H4 (cell line): ENCODE data around the gene BEX3. TPM values are rescaled to one million over a fixed set of nuclear protein-coding genes. Genes with fewer than 3 reads are reported as not detected.
"Not testable (repeated sequence)": the region's sequence is repeated elsewhere in the genome, so short reads cannot be mapped to it uniquely, and the experiment has no call there.

Experiments used
- DNase-seq: peaks from one replicate; pipeline ENCODE4 v3.0.0-alpha.2; 2015; ENCODE audit warnings: low spot score
- total RNA-seq: library from RNA; depleted of rRNA; stranded (reverse); fragments of >200 nt; shearing (Covaris generic); gene quantifications from 2 replicates; pipeline ENCODE4 v1.2.3, GENCODE V29; 2014; rRNA removed

Gene BEX3
- 426 and 477 TPM in 2 replicates for total RNA-seq

DNA sequence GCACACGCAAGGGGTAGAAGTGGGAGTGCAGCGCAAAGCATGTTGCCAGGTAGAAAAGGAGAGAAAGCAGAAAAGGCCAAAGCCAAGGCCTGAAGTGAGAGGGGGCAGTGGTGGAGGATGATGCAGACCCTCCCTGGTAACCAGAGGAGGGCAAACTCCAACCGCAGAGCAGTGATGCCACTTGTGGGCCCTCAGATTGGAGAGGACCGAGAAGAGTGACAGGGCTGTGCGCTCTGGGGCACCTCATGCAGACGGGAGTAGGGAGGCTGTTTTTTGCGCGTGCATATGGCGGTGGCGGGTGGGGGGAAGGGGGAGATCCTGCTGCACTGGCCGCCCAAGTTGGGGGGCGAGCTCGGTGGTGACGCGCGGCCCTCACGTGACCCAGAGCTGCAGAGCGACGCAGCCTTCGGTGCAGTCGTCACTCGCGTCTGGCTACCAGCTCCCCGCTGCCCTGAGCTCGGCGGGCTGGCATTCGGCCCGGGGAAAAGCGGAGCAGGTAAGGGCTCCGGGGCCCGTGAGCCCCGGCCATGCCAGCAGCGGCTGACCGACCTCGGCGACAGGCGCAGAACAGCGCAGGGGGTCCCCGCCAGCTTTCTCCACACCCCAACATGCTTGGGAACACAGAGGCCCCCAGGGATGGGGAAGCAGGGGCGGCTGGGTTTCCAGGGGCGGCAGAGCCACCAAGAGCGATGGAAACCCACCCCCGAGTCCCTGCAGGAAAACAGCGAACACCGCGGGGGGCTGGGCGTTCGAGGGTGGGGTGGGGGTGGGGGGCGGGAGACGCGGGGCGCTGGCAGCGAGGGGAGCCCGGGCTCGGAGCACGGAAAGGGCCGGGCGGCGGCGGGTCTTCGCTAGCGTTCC lies at the start of gene BEX3:
Gene BEX3 (plus strand): TSS at position 421 of the 861 bp plus-strand sequence. CDS start 984 bp downstream, outside the sequence.
- peak; percentile 61 for DNase-seq

- peak; percentile 21 for DNase-seq
These were observed 46.3 kb upstream of the BEX3 start, which contains the start of gene TCEAL7 for GRCh38 chrX:103329991-103330390. TCEAL7 (plus strand) TSS chrX:103330239; CDS start chrX:103331404, 1,165 bp downstream.

DNA sequence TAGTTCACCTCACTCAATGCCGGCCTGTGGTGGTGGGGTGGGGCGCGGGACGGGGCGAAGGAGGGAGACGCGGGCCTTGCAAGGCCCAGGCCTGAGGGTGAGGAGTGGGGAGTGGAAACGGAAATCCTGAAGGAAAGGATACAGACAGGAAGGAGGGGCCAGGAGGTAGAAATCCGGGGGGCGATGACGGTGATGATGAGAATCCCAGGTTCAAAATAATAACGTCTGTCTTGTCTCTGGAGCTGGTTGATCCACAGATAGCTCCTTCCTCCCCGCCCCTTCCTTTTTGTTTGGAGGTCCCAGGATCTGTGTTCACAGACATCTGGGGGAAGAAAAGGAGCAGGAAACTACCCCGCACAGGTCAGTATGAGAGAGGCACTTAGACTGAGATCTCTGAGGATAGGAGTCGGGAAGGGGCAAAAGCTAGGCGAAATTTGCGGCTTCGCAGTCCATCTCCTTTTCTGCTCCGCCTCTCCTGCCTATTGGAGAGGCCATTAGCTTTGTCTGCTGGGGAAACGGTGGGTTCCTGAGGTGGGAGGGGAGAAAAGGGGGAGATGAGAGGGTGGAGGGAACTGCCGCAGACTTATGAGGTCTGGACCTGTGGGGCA lies 45.6 kb upstream of the BEX3 start:
- DNase-seq: no peak

- DNase-seq: no peak
These were observed 37.7 kb upstream of the BEX3 start for GRCh38 chrX:103338663-103339062.

- DNase-seq: no peak
These were observed 33.2 kb upstream of the BEX3 start for GRCh38 chrX:103343105-103343504.

DNA sequence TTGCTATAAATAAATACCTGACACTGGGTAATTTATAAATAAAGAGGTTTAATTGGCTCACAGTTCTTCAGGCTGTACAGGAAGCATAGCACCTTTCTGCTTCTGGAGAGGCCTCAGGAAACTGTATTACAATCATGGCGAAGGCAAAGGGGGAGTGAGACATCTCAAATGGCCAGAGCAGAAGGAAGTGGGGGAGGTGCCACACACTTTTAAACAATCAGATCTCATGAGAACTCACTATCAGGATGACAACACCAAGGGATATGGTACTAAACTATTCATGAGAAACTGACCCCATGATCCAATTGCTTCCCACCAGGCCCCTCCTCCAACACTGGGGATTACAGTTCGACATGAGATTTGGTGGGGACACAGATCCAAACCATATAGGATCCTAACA lies 31.7 kb upstream of the BEX3 start:
- no peak for DNase-seq

GRCh38 chrX:103347682-103348397 lies 28.5 kb upstream of the BEX3 start:
- DNase-seq: no peak

DNA sequence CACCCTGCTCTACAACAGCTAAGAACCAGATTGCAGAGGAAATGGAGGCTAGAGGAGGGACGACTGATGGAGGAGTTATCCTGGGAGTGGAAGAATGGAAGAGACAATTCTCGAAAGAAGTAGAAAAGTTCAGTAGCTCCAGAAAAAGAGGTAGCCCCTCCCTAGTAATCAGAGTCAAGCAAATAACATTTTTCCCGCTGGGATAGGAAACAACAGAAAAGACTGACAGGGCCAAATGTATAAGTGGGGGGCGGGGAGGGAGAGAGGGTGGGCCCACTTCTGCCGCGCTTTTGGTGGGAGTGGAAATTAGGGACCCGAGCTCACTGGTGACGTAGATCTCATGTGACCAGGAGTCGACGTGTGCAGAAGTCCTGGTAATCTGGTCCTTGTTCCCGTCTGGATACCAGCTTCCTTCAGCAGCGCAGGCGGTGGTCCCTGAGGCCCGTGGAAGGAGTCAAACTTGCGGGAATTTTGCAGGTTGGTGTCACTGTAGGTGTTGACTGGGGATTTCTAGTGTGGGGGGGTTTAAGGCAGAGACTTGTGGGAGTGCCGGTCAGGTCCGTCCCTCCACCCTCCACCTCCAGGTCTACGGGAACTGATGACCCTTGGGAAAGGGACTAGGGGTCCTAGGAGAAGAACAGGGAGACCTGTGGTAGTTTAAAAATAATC lies 20.1 kb upstream of the BEX3 start, which contains the start of gene TCEAL9:
Gene TCEAL9 (plus strand): TSS at position 377 of the 669 bp plus-strand sequence. CDS start 1,179 bp downstream, outside the sequence.
- peak; percentile 79 for DNase-seq

GRCh38 chrX:103356858-103357257 lies 19.5 kb upstream of the BEX3 start:
- no peak for DNase-seq

- DNase-seq: no peak
These were observed 18.5 kb upstream of the BEX3 start for GRCh38 chrX:103357871-103358270.

DNA sequence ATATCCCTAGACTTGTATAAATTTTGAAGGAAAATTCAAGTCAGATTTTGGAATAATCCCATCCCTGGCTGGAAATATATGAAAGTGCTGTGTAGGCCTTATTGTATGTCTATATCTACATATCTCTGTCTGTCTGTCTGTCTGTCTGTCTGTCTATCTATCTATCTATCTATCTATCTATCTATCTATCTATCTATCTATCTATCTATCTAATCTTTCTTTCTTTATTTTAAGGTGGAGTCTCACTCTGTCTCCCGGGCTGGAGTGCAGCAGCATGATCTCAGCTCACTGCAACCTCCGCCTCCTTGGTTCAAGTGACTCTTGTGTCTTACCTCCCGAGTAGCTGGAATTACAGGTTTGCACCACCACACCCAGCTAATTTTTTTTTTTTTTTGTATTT lies 16.7 kb upstream of the BEX3 start:
- DNase-seq: not testable (repeated sequence)

GRCh38 chrX:103360092-103360491 lies 16.2 kb upstream of the BEX3 start:
- no peak for DNase-seq

DNA sequence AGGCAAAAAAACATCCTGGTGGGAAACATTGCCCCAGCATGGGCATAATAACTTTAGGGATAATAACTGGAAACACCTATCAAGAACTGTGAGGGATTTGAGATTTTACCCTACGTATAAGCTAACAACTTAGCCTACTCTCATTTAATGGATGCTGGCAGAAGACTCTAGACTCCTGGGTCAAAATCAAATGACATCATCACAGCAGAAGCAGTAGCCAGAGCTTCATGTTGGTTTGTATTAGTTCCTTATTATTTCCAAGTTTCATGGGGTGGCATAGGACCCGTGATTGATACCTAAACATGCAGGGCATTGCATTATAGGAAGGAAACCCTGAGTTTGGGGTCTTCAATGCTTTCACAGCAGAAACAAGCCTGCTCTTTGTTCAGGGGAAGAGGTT lies 15.4 kb upstream of the BEX3 start:
- no peak for DNase-seq

GRCh38 chrX:103361798-103362197 lies 14.5 kb upstream of the BEX3 start:
- no peak for DNase-seq

GRCh38 chrX:103362474-103362873 lies 13.9 kb upstream of the BEX3 start:
- no peak for DNase-seq

GRCh38 chrX:103363046-103363445 lies 13.3 kb upstream of the BEX3 start:
- no peak for DNase-seq

GRCh38 chrX:103367502-103367901 lies 8.8 kb upstream of the BEX3 start:
- no peak for DNase-seq

DNA sequence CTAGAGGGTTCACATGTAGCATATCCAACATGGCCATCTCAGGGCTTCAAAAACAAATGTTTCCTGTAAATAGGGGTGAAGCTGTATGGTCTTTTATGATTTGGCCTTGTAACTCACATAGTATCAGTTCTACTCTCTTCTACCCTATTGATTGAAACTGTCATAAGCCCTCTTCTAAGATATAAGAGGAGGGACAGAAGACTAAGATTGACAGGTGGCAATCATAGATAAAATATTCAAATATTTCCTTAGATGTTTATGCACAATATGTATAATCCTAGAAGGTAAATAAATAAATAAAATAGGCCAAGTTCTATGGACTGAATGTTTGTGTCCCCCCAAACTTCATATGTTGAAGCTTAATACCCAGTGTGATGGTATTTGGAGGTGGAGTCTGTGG lies 6.9 kb upstream of the BEX3 start:
- DNase-seq: no peak

- no peak for DNase-seq
These were observed 3.5 kb upstream of the BEX3 start for GRCh38 chrX:103372886-103373285.

DNA sequence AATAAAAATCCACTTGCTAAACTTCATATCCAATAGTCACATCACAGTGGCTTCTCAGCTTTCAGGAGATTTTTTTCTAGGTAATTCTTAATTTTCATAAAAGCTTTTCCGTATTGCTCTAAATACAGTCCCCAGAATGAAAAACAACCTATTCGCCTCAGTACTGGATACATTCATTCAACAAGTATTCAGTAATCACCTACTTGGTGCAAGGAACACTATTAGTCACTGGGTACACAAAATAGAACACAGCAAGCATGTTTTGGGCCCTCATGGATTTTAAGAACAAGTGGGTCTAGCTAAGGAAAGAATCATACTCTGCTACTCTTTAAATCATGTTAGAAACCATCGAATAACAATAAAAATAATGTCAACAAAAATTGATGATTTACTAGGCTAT lies 2.8 kb upstream of the BEX3 start:
- no peak for DNase-seq

GRCh38 chrX:103376979-103377324 lies 614 bp downstream of the BEX3 start:
- DNase-seq: peak; percentile 8

DNA sequence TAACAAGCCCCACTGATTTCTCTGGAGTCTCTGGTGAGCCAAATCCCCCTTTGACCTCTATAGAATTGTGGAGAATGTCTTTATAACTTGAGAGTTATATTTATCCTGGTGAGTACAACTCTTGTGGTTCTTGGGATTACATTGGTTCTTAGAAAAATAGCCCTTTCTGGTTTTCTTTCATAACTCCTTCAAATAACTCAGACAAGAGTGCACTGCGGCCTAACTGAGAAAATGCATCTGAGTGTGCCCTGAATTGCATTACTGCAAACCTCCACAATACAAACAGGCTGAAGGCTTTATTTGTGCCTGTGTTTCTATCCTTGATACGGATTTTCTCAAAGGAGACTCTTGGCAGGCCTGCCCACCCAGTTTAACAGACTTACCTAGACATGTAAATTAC lies 2.7 kb downstream of the BEX3 start:
- no peak for DNase-seq
